ENCODE data around the gene VASN. TPM values are rescaled to one million over a fixed set of nuclear protein-coding genes. Genes with fewer than 3 reads are reported as not detected.

VASN gene
- total and polyA plus RNA-seq, 7 donors, result 0.46 to 10.2 (median 7.1) TPM

DNA sequence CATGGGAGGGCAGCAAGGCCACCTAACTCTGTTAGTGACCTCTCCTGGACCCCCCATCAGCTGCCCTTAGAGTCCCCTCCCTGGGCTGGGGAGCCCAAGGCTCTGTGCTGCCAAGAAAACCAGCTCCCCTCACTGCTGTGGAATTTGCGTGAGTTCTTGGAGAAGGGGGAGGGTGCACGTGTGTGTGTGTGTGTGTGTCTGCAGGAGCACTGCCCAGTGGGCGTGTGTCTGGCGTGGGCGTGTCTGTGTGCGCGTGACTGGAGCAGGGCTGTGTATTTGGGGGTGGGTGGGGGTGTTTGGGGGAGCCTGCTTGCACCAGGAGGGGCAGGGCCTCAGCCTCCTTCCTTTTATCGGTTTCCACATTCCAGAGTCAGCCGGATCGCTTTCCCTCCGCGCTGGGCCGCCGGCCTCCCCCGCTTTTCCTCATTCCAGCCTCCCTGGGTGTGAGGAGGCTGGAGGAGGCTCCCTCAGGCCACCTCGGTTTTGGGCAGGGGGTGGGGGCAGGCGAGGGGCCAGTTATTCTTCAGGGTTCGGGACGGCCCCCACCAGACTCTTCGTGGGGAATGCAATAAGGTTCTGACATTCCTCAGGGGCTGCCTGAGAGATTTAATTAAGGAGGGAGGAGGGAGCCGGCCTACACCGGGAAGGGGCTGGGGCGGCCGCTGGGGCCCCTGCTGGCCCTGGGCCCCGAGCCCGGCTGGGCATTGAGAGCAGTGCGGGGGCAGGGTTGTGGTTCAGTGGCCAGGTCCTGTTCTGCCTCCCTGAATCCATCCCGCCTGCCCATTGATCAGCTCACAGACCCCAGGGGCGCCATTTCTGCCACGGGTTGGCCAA lies 2.5 kb downstream of the VASN start:
- Histone ChIP-seq H3K36me3 (no peaks in the 10 kb centered on the region), H3K27ac (peak overlapping the region; percentile 82 to 97 (median 90)), H3K27me3 (no peaks in the 10 kb centered on the region), H3K9me3 (no peaks in the 10 kb centered on the region), H3K4me1 (peaks cover 0 to 85% (median 82%) of the 10 kb centered on the region in 4 donors), H3K4me3 (peak overlapping the region in 3 of 4 donors; percentile 64 to 76 (median 72))
- intact Hi-C loops (cut with DNase I), result no loop called here
- peak; percentile 95 for DNase-seq
- TF ChIP-seq, protein P1, sequence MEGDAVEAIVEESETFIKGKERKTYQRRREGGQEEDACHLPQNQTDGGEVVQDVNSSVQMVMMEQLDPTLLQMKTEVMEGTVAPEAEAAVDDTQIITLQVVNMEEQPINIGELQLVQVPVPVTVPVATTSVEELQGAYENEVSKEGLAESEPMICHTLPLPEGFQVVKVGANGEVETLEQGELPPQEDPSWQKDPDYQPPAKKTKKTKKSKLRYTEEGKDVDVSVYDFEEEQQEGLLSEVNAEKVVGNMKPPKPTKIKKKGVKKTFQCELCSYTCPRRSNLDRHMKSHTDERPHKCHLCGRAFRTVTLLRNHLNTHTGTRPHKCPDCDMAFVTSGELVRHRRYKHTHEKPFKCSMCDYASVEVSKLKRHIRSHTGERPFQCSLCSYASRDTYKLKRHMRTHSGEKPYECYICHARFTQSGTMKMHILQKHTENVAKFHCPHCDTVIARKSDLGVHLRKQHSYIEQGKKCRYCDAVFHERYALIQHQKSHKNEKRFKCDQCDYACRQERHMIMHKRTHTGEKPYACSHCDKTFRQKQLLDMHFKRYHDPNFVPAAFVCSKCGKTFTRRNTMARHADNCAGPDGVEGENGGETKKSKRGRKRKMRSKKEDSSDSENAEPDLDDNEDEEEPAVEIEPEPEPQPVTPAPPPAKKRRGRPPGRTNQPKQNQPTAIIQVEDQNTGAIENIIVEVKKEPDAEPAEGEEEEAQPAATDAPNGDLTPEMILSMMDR (IDR thresholded peaks at IDR 0.05), result no peak
- TF ChIP-seq POLR2AphosphoS5 (IDR thresholded peaks at IDR 0.05) (peak; percentile 44 to 83 (median 60)), EP300 (IDR thresholded peaks at IDR 0.05) (peak in 2 of 4 donors; percentile 16 to 60)
- 63 to 65% methylated on average over 30 of the region's 30 CpGs for whole genome bisulfite sequencing, 2 donors

DNA sequence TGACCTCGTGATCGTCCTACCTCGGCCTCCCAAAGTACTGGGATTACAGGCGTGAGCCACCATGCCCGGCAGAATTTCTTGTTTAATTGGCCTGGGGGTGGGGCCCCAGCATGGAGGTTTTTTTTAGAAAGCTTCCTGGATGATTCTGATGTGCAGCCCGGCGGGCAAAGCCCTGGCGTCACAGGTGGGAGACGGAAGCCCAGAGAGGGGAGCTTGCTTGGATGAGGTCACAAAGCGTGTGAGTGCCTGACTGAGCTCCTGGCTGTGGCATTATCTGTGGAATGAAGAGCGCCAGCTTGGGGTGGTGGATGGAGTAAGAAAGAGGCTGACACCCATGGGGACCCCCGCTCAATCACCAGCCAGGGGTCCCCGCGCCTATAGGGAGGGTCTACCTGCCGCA lies 4.1 kb downstream of the VASN start:
- H3K36me3 ChIP-seq, result peaks cover 0 to 3% (median 0%) of the 10 kb centered on the region in 4 donors
- peak overlapping the region in 2 of 4 donors; percentile 12 to 18 for H3K4me3 ChIP-seq
- WGBS, 2 donors, result 76 to 85% methylated on average over 15 of the region's 15 CpGs
- no peaks in the 10 kb centered on the region for H3K27me3 ChIP-seq
- TF ChIP-seq, protein P1 (IDR thresholded peaks at IDR 0.05), result no peak
- no peak for TF ChIP-seq POLR2AphosphoS5 (IDR thresholded peaks at IDR 0.05)
- no peak for TF ChIP-seq EP300 (IDR thresholded peaks at IDR 0.05)
- TF ChIP-seq POLR2A (IDR thresholded peaks at IDR 0.05), result no peak
- peak overlapping the region; percentile 82 to 97 (median 90) for H3K27ac ChIP-seq
- H3K9me3 ChIP-seq, result no peaks in the 10 kb centered on the region
- DNase-seq, result no peak
- intact Hi-C loops (cut with DNase I), result no loop called here
- peaks cover 0 to 93% (median 82%) of the 10 kb centered on the region in 4 donors for H3K4me1 ChIP-seq

DNA sequence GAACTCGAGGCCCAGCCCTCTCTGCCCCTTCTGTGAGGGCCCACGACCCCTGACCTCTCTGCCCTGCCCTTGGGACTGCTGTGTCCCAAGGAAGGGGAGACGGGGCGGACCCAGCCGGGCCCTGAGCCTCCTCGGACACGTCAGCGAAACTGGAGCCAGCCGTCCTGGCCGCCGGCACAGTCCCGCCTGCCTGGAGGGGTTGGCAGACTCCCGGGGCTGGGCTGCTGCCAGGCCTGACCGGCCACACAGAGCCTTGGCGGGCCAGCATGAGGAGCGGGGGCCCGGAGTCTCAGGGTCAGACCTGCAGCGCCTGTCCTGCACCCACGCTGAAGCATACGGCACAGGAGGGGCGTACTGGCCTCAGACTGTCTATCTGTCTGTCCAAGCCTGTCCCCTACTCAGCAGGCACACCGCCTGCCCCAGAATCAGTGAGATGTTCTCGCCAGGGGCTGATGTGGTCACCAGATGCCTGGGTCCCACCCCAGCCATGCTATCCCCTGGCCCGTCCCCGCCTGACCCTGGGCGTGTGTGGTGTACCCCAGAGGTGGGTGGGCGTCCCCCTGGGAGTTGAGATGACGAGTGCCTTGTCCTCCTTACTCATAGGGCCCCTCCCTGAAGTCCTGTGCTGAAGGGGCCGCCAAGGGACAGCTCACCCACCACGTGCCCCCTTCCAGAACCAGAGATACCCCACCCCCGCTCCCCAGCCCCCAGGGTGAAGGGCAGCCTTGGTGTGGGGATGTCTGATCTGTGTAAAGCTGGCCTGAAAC lies 4.7 kb downstream of the VASN start:
- H3K9me3 ChIP-seq, result no peaks in the 10 kb centered on the region
- intact Hi-C loops (cut with DNase I), result no loop called here
- TF ChIP-seq POLR2AphosphoS5 (IDR thresholded peaks at IDR 0.05), result peak in 3 of 4 donors; percentile 27 to 49 (median 39)
- TF ChIP-seq, protein P1 (IDR thresholded peaks at IDR 0.05), result no peak
- 78 to 86% methylated on average over 31 of the region's 31 CpGs for WGBS, 2 donors
- DNase-seq, result peak; percentile 97
- peak overlapping the region in 2 of 4 donors; percentile 12 to 18 for H3K4me3 ChIP-seq
- no peaks in the 10 kb centered on the region for H3K27me3 ChIP-seq
- H3K27ac ChIP-seq, result peak overlapping the region; percentile 82 to 97 (median 90)
- H3K36me3 ChIP-seq, result peaks cover 0 to 9% (median 0%) of the 10 kb centered on the region in 4 donors
- peaks cover 0 to 89% (median 80%) of the 10 kb centered on the region in 4 donors for H3K4me1 ChIP-seq

DNA sequence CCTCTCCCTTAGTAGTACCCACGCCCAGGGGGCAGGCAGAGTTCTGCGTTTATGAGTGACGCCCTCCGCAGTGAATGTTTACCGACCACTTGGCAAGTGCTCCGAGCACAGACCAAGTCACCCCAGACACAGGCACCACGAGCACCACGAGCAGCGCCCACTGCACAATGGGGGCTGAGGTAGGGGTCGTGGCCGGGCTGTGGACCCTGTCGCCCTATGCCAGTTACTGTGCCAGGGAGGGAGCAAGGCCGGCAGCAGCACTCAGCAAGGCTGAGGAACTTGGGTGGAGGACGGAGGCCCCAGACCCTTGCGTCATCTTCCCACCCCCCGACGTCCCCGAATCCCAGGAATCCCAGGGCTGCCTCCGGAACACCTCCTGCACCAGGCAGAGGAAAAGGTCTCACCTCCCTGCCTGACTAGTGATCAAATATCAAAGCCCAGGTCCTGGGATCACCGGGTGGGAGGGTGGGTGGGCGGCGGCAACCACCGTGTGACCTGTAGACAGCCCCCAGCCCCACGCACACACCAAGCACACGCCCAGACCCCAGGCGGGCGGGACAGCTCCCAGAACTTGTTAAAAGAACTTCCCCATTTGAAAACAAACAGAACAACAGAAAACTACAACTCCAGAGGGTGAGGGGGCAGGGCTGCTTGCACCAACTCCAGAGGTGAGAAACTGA lies 5.4 kb downstream of the VASN start:
- DNase-seq, result no peak
- TF ChIP-seq POLR2AphosphoS5 (IDR thresholded peaks at IDR 0.05), result no peak
- TF ChIP-seq, protein P1 (IDR thresholded peaks at IDR 0.05), result no peak
- no peak for TF ChIP-seq EP300 (IDR thresholded peaks at IDR 0.05)
- TF ChIP-seq POLR2A (IDR thresholded peaks at IDR 0.05), result no peak
- Histone ChIP-seq H3K9me3 (no peaks in the 10 kb centered on the region), H3K4me3 (no peak overlapping the region), H3K27me3 (no peaks in the 10 kb centered on the region), H3K36me3 (peaks cover 0 to 16% (median 3%) of the 10 kb centered on the region in 4 donors), H3K4me1 (peaks cover 0 to 86% (median 78%) of the 10 kb centered on the region in 4 donors), H3K27ac (peak overlapping the region; percentile 82 to 97 (median 90))
- WGBS, 2 donors, result 82 to 85% methylated on average over 27 of the region's 27 CpGs
- intact Hi-C loops (cut with DNase I), result no loop called here
